Endothelial cell (in vitro differentiated cells): ENCODE results near the gene ST3GAL5. TPM values are rescaled to one million over a fixed set of nuclear protein-coding genes. Genes with fewer than 3 reads are reported as not detected.

Source experiments
- DNase-seq: peaks from one replicate; pipeline ENCODE4 v3.0.0; 2021; ENCODE audit warnings: low spot score
- H3K27ac Mint-ChIP-seq: one replicate; pipeline ENCODE4 v1.8.0; 2021; ENCODE audit warnings: mixed read lengths, inconsistent platforms; ENCODE audit not compliant: unreplicated experiment
- H3K27me3 Mint-ChIP-seq: one replicate; pipeline ENCODE4 v1.8.0; 2021; ENCODE audit warnings: mild to moderate bottlenecking, moderate library complexity, mixed read lengths, inconsistent platforms; ENCODE audit not compliant: unreplicated experiment
- H3K36me3 Mint-ChIP-seq: one replicate; pipeline ENCODE4 v1.8.0; 2021; ENCODE audit warnings: mild to moderate bottlenecking, low read depth, mixed read lengths, inconsistent platforms; ENCODE audit not compliant: unreplicated experiment
- H3K4me1 Mint-ChIP-seq: one replicate; pipeline ENCODE4 v1.8.0; 2021; ENCODE audit warnings: mild to moderate bottlenecking, mixed read lengths, inconsistent platforms; ENCODE audit not compliant: unreplicated experiment
- H3K4me3 Mint-ChIP-seq: one replicate; pipeline ENCODE4 v1.8.0; 2021; ENCODE audit warnings: mild to moderate bottlenecking, mixed read lengths, inconsistent platforms; ENCODE audit not compliant: unreplicated experiment
- H3K9me3 Mint-ChIP-seq: one replicate; pipeline ENCODE4 v1.8.0; 2021; ENCODE audit warnings: mixed read lengths, inconsistent platforms; ENCODE audit not compliant: unreplicated experiment
- CTCF ChIP-seq: fragments of 200-600 bp; sonication (generic); IDR thresholded peaks from one replicate; pipeline ENCODE4 v1.5.0; 2021; ENCODE audit warnings: antibody characterized with exemption; ENCODE audit not compliant: unreplicated experiment
- total RNA-seq: library from RNA; stranded (reverse); fragmentation: NEBNext Ultra II Directional; extraction: Animal tissue kit (Norgen Biotek cat#: 25700); gene quantifications from one replicate; pipeline ENCODE4 v1.2.1, GENCODE V29; 2021; ENCODE audit not compliant: unreplicated experiment

Gene ST3GAL5
- total RNA-seq, 1 donor from 2014 or later = 49.8 TPM

GRCh38 chr2:85794038-85794441, 94.8 kb downstream of the ST3GAL5 start:
- Mint-ChIP-seq H3K9me3 (no peaks in the 10 kb centered on the region), H3K4me1 (peaks cover 9% of the 10 kb centered on the region)

GRCh38 chr2:85793584-85793983, 95.2 kb downstream of the ST3GAL5 start:
- H3K4me3 Mint-ChIP-seq = no peak overlapping the region
- H3K27me3 Mint-ChIP-seq = peaks cover 13% of the 10 kb centered on the region
- no peak for TF ChIP-seq CTCF
- DNase-seq = no peak
- no peak overlapping the region for H3K27ac Mint-ChIP-seq
- no peaks in the 10 kb centered on the region for H3K9me3 Mint-ChIP-seq
- peaks cover 9% of the 10 kb centered on the region for H3K4me1 Mint-ChIP-seq
- H3K36me3 Mint-ChIP-seq = no peaks in the 10 kb centered on the region

More at GRCh38 chr2:85794038-85794441, 94.8 kb downstream of the ST3GAL5 start:
- Mint-ChIP-seq H3K36me3 (no peaks in the 10 kb centered on the region), H3K27me3 (peaks cover 13% of the 10 kb centered on the region), H3K27ac (no peak overlapping the region), H3K4me3 (no peak overlapping the region)
- DNase-seq = no peak
- TF ChIP-seq CTCF = no peak

GRCh38 chr2:85792783-85793441, 95.9 kb downstream of the ST3GAL5 start:
- DNase-seq = no peak
- no peaks in the 10 kb centered on the region for H3K36me3 Mint-ChIP-seq
- no peak overlapping the region for H3K4me3 Mint-ChIP-seq
- TF ChIP-seq CTCF = no peak
- H3K9me3 Mint-ChIP-seq = no peaks in the 10 kb centered on the region
- H3K27ac Mint-ChIP-seq = no peak overlapping the region
- H3K27me3 Mint-ChIP-seq = peaks cover 16% of the 10 kb centered on the region
- H3K4me1 Mint-ChIP-seq = peaks cover 9% of the 10 kb centered on the region

- Mint-ChIP-seq H3K9me3 (no peaks in the 10 kb centered on the region), H3K27me3 (peaks cover 13% of the 10 kb centered on the region), H3K36me3 (no peaks in the 10 kb centered on the region), H3K27ac (no peak overlapping the region), H3K4me1 (peaks cover 9% of the 10 kb centered on the region), H3K4me3 (no peak overlapping the region)
- no peak for DNase-seq
- TF ChIP-seq CTCF = no peak
Measured at GRCh38 chr2:85791704-85792565, 96.9 kb downstream of the ST3GAL5 start.
